NCI-H748 (cell line): ENCODE data around the gene ASTN2.

Experiments used
- DNase-seq: peaks from one replicate; lab custom pipeline; 2025; ENCODE audit not compliant: unreplicated experiment; lab: John Stamatoyannopoulos, UW

ASTN2 gene

DNA sequence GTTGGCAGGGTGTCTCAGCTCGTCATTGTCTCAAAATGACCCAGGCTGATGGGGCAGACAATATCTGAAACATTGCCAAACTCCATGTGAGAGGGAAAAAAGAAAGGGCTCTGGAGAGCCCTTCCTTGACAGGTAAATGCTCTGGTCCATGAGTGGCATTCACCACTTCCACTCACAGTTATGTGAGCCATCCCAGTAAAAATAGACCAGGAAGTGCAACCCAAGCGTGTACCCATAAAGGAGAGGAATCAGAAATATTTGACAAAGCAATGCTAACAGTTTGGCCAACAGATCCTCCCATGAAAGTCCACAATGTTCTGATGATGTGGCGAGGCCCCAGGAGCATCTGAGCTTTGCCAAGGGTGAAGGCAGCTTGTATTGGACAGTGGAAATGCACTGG, 49.4 kb downstream of the ASTN2 start:
- DNase-seq: peak; percentile 37

DNA sequence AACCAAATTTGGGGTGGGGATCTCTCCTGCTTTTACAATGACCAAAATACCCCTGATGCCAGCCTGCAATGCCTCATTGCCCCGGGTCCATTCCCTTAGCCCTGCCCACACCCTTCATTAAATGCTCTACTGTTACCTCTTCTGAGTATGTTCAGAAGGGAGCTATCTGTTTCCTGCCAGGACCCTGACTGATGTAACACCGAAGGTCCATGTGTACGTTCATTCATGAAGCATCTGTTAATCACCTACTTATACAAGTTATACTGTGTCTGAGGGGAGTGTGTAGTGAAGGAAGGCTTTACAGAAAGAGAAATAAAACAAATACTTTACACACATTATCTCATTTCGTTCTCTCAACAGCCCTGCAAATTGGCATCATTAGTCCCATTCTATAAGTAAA, 51.9 kb downstream of the ASTN2 start:
- no peak for DNase-seq

DNA sequence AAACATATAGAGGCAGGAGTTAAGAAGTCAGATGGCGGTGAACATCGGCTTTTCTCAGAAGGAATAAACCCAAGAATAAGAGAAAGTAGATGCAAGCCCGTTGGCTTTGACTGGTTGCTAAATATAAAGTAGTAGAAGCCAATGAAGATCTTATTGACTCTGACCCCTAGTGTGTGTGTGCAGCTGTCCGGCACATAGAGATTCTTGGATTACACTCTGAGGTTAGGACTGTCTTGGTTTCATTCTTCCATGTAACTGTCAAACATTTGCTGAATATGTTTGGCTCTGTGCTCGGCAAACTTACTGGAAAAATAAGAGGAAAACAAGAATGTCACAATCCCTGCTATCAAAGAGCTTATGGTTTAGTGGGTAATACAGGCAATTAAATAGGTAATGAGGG, 54.9 kb downstream of the ASTN2 start:
- DNase-seq: no peak

DNA sequence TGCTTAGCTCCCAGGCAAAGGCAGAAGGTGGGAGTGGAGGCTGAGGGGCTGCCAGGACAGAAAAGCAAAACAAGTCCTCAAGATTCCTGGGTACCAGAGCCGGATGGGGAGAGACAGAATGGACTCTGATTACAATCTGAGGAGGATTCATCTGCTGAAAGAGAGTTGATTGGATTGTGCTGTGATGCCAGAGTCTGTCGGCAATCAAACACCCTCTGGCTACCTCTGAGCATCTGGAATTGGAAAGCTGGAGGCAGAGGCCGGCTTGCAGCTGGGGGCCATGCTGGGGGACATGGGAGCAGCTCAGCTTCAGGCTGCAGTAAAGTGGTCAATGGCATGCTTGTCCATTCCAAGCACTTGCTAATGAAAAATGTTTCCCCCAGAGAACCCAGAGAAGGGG, 59.3 kb downstream of the ASTN2 start:
- DNase-seq: no peak

DNA sequence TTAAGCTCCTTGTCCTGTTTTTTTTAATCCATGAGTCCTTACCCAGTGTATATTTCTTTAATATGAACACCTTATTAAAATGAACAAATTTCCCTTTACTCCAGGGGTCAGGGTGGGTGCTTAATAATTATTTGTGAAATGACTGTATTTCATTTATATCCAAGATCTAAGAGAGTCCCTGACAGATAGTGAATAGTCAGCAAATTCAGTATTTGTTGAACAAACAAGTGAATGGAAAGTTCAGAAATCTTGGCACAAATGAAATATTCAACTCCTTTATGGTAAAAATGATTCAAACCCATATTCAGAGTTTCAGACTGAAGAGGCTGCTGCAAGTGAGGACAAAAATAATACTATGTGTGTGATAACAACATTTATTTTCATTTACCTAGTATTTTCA, 59.9 kb downstream of the ASTN2 start:
- no peak for DNase-seq

DNA sequence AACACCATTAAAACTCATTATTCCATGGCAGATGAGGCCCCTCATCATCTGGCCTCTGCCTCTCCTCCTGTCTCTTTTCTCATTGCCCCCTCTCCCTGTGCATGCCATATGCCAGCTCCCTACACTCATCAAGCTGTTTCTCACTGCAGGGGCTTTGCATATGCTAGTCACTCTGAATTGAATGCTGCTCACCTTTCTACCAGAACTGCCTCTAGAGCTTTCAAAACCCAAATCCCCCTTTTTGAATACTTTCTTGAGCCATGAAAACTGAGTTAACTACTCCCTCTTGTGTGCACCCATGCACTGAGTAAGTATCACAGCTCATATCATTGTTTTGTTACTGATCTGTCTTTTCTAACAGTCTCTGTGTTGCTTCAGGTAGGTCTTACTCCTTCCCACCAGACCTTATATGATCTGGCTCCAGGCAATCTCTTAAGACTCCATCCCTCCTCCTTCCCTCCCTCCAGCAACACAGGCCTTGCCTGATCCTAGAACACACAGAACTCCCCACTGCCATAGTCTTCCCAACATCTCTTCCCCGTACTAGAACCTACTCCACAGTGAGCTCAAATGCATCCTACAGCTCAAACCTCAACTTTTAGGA, 60.5 kb downstream of the ASTN2 start:
- no peak for DNase-seq

DNA sequence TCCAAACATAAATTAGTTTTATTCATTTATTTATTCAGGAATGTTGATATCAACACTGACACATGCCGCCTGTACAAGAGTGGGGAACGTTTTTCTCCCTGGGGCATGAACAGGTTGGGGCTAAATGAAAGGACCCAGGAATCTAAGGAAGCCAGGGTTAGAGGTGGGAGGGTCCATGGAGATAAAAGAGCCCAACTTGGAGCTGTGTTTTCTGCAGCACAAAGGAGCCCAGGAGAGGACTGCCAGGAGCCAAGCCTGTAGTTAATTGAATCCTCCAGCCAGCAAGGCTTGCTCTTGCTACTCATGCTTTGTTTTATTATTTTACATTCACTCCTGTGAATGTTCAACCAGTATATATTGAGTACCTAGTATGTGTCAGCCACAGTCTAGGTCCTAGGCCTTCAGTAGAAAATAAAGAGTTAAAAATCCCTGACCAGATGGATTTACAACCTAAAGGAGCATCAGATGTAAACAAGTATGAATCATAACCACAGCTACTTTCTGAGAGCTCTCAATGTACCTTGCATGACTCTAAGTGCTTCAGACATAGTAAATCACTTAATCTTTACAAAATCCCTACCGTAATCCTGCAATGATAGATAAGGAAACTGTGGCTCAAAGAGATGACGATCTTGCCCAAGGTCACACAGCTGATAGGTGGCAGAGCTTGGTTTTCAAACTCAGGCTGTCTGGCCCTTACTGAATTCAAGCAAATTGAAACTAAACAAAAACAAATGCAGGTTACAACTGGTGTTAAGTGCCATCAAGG, 69.8 kb downstream of the ASTN2 start:
- no peak for DNase-seq

DNA sequence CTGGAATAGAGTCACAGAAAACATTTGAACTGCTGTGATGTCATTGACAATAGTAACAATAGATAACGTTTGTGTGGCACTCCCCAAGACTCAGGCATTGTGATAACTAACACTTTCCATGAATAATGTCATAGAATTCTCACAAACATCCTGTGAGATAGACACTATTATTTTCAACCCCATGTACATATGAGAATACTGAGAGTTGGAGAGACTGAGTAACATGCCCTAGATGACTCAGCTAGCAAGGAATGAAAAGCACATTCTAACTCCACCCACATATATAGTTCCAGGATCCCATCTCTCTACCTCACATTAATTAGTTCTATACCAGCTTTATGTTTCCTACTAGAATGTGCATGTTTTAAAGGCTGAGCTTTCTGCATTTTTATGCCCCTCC, 71.4 kb downstream of the ASTN2 start:
- DNase-seq: no peak

DNA sequence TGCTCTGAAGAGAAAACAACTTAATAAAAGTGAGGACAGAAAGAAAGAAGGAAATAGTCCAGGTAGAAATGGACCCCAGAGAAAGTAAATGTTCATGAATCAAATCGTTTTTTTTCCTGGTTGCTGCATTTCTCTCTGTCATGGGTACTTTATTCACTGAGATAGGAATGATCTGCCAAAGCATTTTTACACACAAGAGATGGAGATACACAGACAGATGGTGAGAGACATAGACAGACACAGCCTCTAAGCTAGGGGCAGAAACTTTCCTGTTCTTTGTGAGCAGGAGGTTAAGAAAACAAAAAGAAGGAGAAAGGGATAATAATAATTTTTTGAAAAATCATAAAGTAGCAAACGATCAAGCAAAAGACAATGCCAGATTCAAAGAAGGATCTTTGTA, 73.7 kb downstream of the ASTN2 start:
- DNase-seq: no peak

DNA sequence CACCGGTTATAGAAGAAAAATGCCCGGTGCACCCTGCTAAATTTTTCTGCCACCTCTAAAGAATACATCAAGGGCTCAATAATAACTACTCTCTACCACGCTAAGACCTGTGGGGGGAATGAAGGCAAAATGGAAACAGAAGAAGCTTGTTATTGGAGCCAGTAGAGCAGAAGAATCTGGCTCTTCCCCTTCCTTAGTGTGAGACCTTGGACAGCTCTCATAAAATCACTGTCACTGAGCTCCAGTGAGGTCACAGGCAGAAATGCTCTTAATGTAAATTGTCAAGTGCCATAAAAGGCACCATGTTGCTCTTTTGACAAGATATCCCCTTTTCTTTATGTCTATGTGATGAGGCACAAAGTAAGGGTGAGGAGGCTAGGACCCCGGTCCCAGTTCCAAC, 74.4 kb downstream of the ASTN2 start:
- DNase-seq: no peak

DNA sequence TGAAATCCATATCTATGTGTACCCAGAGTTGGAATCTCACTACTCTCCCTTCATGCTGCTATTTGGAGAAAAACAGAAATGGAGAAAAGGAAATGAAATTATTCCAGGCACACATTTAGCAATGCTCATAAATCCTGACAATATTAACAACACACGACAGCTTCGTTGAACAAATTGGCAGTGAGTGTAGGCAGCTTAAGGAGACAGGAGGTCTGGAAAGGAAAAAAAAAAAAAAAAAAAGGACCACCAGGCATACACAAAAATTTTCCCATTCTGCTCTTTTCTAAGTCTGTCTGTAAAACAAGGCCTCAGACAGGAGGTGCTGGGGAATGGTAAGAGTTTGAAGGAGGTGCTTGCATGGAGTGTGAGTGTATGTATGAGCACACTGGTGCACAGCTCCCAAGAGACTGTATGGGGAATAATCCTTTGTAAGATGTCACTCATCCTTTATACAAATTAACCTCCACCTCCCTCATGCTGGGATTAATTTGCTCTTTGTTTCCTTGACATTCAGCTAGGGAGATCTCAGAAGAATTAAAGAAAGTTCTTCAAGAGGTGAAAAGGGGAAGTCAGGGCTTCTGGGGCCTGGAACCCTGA, 78.9 kb downstream of the ASTN2 start:
- no peak for DNase-seq

DNA sequence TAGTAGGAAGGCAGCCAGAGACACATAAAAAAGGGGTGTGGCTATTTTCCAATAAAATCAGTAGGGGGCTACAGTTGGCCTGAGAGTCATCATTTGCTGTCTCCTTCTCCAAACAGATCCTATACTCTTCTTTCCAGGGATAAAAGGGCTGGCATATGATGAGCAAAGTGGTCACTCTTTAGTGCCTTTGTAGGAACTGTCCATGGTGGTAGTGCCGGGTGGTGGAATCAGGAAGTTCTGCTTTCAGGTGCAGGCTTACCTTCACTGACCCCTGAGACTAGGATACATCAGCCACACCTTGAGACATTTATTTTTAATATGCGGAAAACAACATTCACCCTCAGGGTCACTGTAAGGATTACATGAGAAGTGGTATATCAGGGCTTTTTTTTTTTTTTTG, 80.8 kb downstream of the ASTN2 start:
- DNase-seq: peak; percentile 76

DNA sequence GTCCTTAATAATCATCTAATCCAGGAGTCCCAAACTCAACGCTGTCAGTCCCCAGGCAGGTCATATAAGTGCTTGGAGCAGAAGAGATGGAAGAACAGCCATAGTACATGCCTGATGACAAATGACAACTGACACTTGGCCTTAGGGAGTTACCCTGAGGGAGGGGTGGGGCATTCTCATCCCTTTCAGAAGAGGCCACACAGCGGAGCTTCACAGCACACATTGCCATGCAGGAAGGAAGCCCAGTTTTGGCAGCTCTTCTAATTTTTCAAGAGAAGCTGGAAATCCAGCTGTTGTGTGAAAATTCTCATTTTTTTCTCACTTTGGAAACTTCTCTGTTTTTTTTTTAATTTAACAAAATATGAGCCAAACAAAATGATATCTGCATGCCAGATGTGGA, 89.0 kb downstream of the ASTN2 start:
- peak; percentile 45 for DNase-seq

DNA sequence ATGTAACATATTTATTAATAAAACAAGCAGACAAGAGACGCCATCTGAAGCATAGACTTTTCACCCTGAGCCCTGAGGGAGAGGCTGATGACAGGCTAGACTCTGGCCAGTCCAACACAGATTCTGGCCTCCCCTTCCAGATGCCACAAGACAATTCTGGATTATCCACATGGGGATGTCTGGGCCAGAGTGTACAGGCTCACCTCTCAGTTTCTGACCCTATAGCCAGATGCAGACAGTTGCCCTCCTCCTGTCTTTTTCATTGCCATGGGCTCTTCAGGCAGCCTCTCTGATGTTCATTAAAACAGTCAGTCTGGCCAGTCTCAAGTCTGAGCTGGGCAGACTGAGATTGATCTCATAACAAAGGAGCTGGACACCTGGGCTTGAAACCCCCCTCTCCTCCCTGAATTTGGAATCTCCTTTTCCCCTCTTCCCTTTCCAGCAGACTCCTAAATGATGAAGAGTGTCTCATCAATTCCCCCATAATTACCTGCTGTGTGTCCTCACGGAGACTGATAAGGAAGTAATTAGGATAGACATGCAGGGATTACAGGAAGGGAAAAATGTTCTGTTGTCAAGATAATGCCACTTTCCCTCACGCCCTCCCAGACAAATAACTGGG, 89.6 kb downstream of the ASTN2 start:
- DNase-seq: peak; percentile 51

DNA sequence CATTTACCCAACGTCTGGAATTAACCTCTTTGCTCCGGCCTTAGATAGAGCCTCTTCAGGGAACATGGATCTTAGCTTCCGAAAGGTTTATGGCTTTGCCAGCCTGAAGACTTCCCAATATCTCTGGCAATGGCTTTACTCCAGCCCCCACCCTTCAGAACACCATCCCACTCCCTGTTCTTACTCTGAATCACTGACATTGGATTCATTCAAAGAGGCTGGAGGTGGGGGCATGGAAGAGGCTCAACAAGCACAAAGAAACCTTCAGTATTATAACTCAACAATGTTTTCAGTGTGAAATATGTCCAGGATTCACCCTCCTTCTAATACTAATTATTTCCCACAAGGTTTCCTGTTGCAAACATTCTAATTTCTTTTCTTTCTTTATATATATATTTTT, 91.5 kb downstream of the ASTN2 start:
- DNase-seq: no peak

DNA sequence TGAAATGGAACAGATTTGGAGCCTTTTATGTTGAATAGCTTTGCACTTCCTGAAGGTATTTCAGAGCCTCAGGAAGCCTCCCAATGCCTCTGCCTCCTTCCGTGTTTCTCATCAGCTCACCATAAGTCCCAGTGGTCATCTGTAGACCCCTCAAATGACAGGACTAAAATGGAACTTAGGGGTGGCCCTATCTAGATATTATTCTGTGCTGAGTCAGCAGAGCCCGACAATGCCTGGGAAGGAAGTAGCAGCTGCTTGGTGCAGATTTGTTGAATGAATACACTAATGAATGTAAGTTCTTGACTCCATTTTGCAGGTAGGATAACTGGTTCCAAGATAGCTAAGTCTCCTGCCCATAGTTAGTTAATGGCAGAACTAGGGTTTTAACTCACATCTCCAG, 97.7 kb downstream of the ASTN2 start:
- DNase-seq: no peak

DNA sequence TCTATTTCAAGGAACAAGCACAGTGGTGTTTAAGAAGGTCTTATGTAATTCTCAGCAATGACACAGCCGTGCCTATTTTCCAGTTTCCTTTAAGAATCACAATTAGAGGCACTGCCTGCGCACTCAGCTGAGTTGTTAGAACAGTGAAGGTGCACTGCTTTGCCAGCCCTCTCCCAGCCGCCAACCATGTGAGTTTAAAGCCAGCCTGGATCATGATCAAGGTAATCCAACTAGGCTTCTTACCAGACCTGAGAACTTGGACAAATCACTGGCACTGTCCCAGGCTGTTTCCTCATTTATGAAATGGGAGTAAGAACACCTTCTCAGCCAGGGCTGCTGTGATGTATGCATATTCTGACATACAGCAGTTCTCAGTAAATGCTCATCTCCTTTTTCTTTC, 99.6 kb downstream of the ASTN2 start:
- no peak for DNase-seq

DNA sequence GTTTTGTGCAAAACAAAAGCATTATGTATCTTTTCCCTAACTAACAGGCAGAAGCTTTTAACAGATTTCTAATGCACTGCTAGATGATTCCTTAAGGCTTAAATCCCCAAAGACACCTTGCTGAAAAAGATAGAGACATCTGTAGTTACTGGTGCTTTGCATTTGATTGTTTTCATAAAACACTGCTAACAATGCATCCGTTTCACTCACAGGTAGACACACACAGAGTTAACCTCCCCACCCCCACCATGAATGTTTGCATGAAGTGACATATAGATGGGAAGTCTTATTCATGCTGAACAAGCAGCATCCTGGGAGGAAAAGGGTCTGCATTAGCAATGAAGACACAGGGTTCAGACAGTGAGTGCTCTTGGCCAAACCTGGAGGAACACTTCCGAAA, 100.9 kb downstream of the ASTN2 start:
- DNase-seq: no peak

DNA sequence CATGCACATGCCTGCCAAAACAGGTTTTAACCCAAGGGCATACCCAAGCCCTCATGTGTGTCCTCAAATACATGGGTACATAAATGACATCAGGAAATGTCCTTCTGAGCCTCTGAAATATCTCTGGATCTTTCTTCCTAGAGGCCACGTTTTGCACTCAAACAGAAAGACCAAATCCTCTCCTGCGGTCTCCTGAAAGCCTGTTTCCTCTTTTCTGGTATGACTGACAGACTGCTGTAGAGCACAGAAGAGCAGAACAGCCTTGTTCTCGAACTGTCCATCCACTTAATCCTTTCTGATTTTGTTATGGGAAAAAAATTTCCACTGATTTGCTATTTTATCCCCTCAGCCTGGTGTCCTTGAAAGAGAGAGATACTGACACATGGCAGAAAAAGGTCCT, 107.2 kb downstream of the ASTN2 start:
- DNase-seq: no peak

DNA sequence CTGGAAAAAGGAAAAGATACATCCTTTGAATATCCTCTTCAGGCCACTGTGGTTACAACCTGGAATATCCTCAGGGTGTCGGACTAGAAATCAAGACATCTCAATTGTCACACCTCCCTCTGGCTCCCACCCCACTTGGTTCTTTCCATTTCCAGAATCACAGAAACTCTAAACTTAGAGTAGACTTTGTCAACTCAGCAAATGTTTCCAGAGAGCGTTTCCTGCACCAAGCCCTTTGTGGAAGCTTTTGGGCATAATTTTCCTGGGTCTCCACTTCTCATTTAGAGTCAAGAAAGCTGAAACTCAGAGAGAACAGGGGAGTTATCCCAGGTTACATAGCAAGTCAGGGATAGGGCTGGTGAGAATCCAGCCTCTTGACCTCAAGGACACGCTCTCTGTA, 108.8 kb downstream of the ASTN2 start:
- no peak for DNase-seq

DNA sequence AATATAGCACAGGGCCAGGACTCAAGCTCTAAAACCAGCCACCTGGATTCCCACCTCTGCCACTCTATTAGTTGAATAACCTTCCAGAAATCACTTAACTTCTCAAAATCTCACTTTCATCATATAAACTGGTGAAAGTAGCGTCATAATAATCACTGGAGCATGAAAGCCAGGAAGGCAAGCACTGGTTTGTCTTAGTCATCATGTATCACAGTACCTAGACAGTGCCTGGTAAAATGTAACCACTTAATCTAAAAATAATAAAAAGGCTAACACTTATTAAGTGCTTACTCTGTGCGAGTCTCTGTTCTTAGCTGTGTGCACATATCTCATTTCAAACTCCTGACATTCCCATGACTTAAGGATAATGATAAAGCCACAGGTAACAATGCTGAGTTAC, 109.4 kb downstream of the ASTN2 start:
- DNase-seq: no peak

DNA sequence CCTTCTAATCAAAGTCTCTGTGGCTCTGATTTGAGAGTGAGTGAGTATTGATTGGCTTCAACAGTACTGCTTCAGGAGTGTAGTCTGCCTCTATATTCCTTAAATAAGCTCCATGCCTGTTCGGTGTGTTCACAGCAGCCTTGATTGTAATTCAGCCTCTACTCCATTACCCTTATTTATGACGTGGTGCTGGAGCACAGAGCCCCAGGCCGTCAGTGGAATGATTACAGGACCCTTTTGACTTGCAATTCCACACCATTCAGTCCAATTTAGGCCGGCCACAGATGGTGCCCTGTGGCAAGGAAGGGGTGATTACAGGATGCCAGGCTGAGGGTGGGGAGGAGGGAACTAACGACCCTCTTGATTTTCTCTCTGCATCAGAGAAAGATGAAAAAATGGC, 110.3 kb downstream of the ASTN2 start:
- DNase-seq: no peak
